Measurements from ENCODE around the gene AKAP13. TPM values are rescaled to one million over a fixed set of nuclear protein-coding genes. Genes with fewer than 3 reads are reported as not detected.

The AKAP13 gene
- total RNA-seq, 1 donor from 2014 or later, result 71.8 TPM

DNA sequence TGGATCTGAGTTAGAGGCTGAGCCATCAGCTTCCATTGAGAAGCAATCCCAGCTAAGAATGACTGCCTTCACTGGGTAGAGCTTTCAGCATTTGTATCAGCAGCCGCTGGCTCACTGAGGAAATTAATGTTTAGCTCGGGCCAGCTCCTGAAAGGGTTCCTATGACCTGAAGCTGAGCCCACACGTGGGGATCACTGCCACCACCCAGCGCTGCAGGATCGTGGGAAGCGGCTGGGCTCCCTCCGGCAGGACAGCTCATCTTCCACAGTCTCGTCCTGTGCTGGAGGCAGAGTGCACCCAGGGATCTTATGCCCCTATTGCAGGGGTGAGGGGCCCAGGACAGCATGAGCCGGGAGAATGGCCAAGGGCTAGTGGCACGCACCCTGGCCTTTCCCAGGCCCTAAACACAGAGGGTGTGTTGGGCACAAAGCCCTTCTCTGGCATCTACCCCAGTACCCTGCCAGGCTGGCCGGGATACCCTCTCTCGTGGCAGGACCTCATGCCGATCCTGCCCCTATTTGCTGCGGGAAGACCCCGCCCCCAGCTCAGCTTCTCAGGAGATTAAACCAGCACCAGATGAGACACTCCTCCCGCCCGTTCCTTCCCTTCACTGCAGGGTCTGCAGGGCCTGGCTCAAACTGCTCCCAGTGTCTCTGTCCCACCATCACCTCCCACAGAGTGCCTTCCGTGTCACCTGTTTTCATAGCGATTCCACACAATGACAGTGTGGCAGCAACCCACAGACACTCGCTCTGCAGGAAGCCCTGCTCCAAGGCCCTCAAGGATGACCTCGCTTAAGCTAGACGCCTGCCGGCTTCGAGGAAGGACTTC, 385.8 kb downstream of the AKAP13 start:
- no peak for DNase-seq (ENCODE audit: low read depth, low spot score)

DNA sequence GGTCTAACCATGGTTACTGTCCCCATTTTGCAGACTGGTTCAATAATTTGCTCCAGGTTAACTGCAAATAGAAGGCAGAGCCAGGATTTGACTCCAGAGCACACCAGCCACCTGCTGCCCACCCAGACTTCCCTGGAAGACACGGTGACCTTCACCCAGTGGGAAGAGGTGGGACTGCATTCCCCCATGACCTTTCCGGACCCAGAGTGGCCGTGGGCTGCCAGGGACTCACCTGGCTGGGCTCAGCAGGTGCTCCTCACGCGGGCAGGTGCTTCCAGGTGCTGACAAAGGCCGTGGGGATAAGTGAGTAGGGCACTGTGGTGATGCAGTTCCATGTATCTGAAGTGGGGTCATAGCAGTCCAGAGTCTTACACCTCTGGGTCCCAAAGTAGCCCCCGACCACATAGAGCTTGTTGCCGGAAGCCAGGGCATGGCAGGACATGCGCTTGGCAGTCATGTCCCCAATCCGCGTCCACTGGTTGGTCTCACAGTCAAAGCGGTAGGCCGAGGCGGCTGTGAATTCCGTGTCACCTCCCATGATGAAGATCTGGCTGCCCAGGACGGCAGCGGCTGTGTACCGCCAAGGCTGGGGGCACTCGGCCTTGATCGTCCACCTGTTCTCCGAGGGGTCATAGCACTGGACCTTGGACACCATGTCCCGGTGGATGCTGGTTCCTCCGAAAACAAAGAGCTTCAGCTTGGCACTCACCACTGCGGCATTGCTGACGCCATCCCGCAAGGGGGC, 387.6 kb downstream of the AKAP13 start:
- no peak for DNase-seq (ENCODE audit: low read depth, low spot score)

DNA sequence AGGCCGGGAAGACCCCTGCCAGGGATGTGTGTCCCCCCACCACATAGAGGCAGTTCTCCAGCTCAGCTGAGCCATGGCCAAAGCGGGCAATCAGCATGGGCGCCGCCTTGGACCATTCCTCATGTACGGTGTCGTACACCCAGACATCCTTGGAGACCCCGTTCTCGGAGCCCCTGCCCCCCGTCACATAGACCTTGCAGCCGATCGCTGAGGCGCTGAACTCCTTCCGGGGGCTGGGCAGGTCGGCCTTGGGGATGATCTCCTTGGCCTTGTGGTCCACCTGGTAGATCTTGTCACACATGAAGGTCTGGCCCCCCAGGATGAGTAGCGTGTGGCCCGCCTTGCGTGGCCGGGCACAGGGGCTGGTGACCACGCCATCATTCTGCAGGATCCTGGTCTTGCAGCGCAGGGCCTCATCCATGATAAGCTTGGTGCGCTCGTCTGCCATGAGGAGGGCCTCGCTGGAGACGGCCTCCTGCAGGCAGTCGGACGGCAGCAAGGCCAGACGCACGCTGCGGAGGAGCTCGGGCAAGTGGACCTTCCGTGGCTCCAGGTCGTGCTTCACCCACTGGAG, 388.3 kb downstream of the AKAP13 start:
- no peak for DNase-seq (ENCODE audit: low read depth, low spot score)

DNA sequence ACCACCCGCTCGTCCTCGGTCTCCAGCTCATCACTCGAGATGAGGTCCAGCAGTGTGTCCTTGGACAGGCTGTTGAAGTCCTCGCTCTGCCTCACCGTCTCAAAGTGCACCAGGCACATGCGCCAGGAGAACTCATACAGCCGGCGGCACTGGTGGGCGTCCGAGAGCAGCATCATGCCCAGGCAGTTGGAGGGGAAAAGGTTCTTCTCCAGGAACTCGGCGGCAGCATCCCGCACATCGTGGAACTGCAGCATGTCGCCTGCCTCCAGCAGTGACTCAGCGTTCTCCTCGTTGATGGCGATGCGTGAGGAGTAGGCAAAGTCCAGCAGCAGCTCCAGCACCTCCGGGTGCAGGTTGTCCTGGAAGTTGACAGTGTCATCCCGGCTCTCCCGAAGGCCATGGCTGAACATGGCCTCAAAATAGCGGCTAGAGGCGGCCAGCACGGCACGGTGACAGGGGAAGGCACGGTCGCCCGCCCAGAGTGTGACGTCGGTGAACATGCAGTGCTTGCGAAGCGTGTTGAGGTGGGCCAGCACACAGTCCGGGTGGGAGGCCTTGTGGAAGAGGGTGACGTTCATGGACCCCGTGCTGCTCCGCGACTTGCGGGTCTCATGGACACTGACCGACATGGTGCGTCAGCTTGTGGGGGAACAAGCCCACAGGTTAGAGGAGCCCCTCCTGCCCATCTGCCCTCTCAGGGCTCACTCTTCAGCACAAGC, 388.9 kb downstream of the AKAP13 start:
- no peak for DNase-seq (ENCODE audit: low read depth, low spot score)

DNA sequence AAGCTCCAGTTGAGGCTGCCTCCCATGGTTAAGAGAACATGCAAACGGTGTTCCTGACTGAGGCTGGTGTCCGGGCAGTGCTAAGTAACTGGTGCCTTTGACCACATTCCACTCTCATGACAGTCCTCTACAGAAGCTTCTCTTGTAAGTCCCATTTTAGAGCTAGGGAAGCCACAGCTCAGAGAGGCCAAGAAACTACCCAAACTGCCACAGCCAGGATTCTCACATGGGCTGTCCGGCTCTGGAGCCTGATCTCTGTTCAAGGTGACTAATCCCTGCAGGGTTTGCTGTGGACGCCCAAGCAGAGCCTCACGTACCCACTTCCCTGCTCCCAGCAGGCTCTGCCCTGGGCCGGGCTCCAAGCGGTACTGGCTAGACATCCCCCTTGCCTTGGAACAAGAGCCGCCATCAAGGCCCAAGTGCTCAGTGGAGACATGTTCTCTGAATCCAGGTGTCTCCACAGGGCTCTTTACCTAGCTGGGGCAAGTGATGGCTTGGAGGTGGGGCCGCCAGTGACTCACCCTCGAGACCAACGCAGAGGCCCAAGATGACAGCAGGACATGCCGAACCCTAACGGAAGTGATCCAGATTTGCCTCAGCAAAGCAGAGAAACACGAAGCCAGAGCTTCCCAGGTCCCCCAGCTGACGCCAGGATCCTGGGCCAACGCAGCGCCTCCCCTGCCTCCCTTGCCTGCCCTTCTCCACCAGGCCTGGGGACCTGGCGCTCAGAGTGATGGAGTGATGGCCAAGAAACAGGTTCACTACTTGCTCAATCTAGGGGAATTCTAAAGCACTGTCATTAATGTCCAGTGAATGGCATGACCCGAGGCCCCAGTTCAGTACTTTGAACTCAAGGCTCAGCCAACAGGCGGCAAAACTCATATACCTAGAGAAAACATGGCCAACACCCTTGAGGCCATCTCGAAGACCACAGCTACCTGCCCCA, 390.0 kb downstream of the AKAP13 start:
- no peak for DNase-seq (ENCODE audit: low read depth, low spot score)

DNA sequence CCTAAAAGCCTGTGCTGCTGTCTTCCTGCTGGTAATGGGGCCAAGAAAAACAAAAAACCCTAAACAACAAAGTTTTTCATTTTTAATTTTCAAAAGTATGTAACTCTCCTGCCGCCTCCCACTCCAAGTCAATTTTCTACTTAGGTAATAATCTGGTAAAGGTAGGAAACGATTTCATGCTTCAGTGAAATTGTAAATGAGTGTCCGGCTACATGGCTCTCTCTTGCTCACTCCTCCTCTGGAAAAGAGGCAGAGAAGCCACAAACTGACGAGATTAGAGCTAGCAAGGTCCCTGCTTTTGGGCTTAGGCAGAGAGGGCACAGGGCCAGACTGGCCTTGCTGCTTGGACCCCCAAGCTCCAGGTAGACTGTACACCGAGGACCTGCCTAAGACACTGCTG, 390.9 kb downstream of the AKAP13 start:
- DNase-seq (ENCODE audit: low read depth, low spot score), result no peak

DNA sequence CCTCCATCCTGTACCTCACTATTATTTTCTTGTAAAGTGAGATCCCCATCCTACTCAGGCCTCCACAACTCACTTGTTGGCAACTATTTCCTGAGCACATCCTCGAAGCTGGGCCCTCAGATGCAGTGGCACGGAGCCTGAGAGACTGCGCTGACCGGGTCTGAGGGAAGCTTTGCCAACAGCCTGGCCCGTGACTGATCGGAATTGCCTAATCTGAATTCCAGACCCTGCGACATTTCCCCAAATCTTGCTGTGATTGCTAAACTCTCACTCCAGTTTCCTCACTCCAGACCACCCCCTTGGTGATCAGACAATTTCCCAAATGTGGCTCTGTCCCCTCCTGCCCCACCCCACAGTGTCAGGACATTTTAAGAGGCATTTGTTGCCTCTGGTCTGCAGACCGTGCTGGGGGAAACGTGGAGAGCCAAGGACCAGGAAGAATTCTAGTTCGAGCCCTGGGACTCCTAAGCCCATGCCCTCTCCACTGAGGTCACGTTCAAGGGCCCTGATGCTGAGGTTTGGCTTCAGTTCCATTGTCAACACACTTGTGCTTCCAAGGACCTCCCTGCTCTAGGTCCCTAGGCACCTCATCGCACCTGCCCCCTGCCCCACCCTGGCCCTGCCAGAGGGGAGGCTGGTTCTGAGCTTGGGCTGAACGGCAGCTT, 391.5 kb downstream of the AKAP13 start:
- peak; percentile 7 for DNase-seq (ENCODE audit: low read depth, low spot score)

DNA sequence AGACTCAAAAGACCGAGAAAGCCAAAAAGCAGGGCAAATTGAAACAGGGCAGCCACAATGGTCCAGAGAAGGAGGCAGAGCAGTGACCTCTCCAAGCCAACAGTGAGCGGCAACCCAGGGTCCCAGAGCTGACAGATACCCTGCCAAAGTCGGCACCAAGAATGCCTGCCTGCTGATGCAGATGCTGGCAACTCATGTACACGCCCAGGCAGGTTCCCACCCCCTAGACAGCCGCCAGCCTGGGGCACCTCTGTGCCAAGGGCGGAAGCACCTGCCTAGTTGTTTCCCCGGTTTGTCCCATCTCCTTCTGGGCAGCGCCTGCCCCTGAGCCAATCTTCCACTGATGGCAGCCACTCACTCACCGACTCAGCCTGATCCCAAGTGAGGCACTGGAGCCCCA, 392.3 kb downstream of the AKAP13 start:
- no peak for DNase-seq (ENCODE audit: low read depth, low spot score)

DNA sequence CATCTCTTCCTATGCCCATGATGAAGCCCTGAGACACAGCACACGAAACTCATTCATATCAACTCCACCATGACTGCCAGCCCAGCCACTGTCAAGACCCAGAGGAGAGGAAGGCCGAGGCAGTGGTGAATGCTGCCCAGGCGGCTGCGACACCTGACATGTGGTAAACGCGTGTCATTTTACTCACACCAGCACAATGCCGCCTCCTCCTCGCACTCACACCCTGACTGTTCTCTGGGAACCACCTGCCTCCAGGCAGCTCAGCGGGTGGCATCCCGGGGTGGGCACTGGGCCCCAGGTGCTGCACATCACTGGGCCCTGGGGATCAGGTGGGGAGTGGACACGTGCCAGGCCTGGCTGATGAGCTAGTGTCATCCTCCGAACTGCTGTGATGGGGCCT, 392.8 kb downstream of the AKAP13 start:
- DNase-seq (ENCODE audit: low read depth, low spot score), result no peak

DNA sequence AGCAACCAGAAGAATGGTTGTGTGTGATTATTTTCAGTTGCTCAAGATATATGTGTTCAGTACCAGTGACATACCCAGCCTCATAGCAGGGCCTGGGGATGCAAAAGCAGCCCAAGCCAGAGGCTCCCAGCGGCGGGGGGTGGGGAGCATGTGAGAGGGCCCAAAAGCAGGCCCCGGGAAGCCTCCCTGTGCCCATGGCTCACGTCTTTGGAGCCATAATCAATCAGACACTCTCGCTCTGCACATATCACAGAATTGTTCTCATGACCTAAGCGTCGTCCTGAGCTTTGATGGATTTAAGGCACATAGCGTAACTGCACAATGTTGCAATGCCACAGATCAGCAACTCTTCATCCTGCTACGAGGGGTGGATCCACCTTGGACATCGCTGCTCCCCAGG, 393.6 kb downstream of the AKAP13 start:
- no peak for DNase-seq (ENCODE audit: low read depth, low spot score)

DNA sequence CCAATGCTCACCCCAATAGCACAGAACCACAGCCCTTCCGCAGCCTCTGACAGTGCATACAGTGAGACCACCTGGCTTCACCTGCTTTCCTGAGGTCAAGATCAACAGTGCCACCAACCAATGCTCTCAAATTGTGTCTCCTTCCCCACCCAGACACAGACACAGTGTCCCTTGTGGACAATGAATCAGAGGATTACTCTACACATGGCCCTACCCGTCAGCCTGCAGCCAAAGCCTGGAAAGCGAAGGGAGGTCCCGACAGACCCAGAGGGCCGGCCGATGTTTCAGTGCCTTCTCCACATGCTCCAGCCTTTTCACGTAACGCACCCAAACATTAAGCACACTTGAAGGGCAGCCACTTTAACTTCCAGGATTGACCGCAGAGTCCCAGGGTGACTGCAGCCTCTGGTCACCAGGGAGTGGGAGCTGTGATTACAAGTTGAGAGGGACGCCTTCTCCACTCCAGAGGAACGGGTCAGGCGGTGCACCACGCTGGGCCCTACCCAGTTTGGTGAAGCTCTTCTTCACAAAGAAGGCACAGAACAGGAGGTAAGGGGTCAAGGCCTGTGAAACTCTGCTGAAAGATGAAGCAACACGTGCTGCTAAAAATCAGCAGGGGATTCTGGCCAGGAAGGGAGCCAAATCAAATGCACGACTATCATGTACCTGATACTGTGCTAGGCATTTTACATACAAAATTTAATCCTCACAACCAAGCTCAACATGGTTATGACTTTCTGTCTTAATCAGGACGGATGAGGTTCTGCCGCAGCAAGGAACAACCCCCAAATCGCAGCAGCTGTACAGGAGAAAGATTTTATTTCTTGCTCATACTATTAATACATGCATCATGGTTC, 397.1 kb downstream of the AKAP13 start:
- DNase-seq (ENCODE audit: low read depth, low spot score), result no peak

DNA sequence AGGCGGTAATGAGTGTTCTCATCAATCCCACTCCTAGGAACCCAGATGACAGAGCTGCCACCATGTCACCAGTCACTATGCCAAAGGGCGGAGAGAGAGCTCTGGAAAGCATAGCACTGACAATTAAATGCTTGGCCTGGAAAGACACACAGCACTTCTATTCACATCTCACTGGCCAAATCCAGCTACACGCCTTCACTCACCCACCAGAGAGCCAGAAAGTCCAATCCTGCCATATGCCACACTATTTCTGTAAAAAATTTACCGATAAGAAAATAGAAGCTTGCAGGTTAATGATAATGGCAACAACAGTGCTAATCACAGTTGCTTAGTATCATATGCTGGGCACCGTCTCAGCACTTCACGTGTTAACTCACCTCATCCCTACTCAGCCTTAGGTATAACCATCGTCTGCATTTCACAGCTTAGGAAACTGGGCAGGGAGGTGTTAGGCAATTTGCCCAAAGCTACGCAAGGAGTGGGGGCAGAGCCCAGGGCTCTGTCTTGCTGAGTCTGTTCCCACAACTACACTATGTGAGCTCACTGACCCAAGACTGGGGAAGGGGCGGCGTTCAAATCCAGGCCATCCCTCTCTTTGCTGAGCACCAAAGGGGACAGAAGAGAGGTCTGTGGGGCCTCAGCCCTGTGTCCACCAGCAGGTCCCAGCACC, 397.8 kb downstream of the AKAP13 start:
- no peak for DNase-seq (ENCODE audit: low read depth, low spot score)

DNA sequence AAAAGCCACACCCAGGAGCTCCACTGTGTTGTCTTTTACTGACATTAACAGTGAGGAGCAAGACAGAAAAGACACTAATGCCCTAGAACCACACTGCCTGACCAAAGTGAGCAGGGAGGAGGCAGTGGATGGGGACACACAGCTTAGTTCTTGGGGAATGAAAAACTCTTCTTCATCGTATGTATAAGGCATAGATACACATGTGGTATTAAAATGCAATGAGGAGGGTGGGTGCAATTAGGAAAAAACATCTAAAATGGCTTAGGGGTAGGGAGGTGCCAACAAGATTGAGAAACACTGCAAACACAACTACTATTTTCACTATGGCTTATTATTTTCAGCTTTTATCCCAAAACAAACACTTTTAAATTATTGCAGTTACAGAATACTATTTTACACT, 398.8 kb downstream of the AKAP13 start:
- DNase-seq (ENCODE audit: low read depth, low spot score), result no peak

DNA sequence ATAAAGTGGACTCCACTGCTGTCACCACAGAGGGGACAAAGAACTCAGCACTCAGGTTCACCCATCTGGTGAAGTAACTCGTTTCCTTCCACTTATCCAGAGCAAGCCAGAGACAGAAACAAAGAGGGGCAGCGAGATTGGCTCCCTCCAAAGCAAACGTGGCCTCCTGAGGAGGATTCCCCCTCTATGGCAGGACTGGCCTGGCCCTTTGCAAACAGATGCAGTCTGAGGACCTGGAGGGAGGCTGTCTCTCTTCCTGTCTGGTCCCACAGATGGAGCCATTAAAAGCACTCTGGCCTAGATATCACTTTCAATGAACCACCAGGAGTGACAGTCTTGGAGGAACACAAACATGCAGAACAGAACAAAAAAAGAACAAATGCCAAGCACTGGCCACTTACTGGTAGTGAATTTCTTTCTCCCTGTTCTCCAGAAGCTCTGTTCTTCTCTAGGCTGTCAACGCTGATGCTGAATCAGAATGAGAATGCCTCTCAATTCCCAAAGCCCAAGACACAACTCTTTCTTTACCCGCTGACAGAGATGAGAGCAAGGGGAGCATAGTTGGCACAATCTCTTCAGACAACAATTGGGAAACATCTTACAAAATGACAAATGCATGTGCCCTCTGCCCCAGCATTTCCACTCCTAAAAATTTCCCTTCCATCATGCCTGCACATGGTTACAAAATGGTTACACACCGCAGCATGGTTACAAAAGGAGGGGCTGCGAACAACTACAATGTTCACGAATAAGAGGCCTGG, 400.0 kb downstream of the AKAP13 start:
- no peak for DNase-seq (ENCODE audit: low read depth, low spot score)

DNA sequence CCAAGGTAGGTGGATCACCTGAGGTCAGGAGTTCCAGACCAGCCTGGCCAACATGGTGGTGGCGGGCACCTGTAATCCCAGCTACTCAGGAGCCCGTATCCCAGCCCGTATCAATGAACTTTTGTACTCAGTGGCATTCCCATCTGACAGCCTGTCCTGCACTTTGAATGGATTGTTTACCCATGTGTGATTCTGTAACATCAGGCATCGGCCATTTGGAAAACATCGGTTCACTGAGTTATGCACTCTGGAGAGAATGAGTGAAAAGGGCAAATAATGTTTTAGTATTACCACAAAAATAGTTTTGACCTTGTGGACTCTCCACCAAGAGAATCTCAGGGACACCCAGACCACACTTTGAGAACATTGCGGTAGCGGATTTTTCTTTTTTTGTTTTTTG, 400.7 kb downstream of the AKAP13 start:
- DNase-seq (ENCODE audit: low read depth, low spot score), result no peak

DNA sequence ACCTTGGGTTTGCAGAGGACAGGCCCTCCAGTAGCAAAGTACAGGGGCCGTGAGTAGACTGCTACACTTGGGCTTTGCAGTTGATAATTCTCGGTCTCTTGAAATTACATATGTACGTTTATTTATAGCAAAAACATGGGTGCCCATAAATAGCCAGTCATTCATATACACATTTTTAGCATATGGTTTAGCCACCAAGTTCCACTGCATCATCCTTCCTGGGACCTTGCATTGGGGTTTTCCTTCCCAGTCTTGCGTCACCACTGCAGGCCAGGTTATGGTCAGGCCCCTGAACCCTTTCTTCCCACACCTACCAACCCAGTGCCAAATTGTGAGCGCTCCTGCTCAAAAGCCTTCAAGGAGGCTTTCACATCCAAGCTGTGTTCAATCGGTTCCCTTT, 401.7 kb downstream of the AKAP13 start:
- DNase-seq (ENCODE audit: low read depth, low spot score), result no peak

DNA sequence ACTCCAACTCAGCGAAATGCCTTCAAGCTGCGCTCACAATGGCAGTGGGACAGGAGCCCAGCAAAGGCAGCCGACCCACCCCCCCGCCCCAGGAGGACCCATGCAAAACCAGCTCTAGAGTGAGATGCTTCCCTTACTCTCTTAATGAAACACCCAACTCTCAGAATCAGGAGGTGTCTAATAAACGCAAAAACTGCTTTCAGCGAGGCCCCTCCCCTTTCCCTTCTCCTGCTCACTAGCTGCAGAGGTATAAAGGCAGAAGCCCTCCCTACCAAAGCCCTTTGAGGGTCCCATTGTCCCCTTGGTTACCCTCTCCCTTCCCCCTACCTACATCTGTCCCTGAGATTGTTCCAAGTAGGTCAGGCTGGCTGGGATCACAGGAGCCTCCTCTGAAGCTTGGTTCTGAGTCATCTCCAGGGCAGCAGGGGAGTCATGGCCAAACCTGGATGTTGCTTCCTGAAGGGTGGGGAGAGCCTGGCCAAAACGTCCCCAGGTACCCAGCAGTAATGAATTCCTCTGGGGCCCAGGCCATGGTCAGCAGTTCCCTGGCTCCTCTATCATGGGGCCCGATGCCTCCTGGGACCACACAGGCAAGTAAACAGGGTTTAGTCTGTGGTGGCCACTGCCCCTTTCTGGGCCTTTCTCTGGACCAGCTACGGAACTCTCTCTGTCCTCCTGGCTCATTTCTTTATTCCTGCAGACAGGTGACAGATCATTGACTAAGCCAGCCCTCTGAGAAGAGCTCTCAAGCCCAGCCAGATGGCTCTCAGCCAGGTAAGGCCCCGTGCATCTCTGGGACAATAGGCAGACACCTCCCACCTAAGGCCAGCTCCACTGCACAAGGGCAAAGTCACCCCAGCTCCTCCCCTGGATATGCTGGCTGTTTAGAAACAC, 405.7 kb downstream of the AKAP13 start:
- no peak for DNase-seq (ENCODE audit: low read depth, low spot score)

Data from pulmonary artery endothelial cell (primary cell).